MCF 10A (cell line): Measurements from ENCODE around the gene TBXAS1. TPM values are rescaled to one million over a fixed set of nuclear protein-coding genes. Genes with fewer than 3 reads are reported as not detected.

Source experiments
- BruUV-seq: library from RNA; stranded (reverse); fragments of 400-500 nt; replicated peaks from 2 replicates; lab custom pipeline; 2021; lab: Mats Ljungman, UMichigan
- CTCF ChIA-PET: fragments of 300-600 bp; sonication (Branson Sonifier 250); formaldehyde crosslinking; extraction: SDS; loops from one replicate; lab custom pipeline; 2021; ENCODE audit warnings: antibody characterized with exemption, inconsistent platforms; lab: Yijun Ruan, JAX
- POLR2A ChIA-PET: fragments of 300-600, 350-650 bp; sonication (Branson Sonifier 250); formaldehyde crosslinking; extraction: SDS; loops from one replicate; lab custom pipeline; 2020; ENCODE audit warnings: antibody characterized with exemption, inconsistent platforms; lab: Yijun Ruan, JAX
- DNase-seq: peaks from one replicate; pipeline ENCODE4 v3.0.0-alpha.2; 2018; ENCODE audit not compliant: unreplicated experiment
- H3K27ac Mint-ChIP-seq: one replicate; pipeline ENCODE4 v1.8.0; 2022; ENCODE audit warnings: mild to moderate bottlenecking, low read depth, mixed read lengths; ENCODE audit not compliant: unreplicated experiment
- H3K27me3 Mint-ChIP-seq: one replicate; pipeline ENCODE4 v1.8.0; 2022; ENCODE audit warnings: mixed read lengths; ENCODE audit not compliant: insufficient read depth, unreplicated experiment
- H3K36me3 Mint-ChIP-seq: one replicate; pipeline ENCODE4 v1.8.0; 2022; ENCODE audit warnings: mild to moderate bottlenecking, moderate library complexity, mixed read lengths; ENCODE audit not compliant: insufficient read depth, unreplicated experiment
- H3K4me1 Mint-ChIP-seq: one replicate; pipeline ENCODE4 v1.8.0; 2022; ENCODE audit warnings: mixed read lengths; ENCODE audit not compliant: insufficient read depth, unreplicated experiment
- H3K4me3 Mint-ChIP-seq: one replicate; pipeline ENCODE4 v1.8.0; 2022; ENCODE audit warnings: mild to moderate bottlenecking, moderate library complexity, mixed read lengths; ENCODE audit not compliant: unreplicated experiment
- H3K9me3 Mint-ChIP-seq: one replicate; pipeline ENCODE4 v1.8.0; 2022; ENCODE audit warnings: mixed read lengths; ENCODE audit not compliant: unreplicated experiment
- CTCF ChIP-seq: fragments of 200-600 bp; IDR thresholded peaks from one replicate; pipeline ENCODE4 v1.8.0; 2022; ENCODE audit warnings: antibody characterized with exemption, mild to moderate bottlenecking; ENCODE audit not compliant: unreplicated experiment
- intact Hi-C: fragments of 100-400 bp; cut with micrococcal nuclease; formaldehyde crosslinking; loops from 2 replicates; pipeline ENCODE4 v1.14.1; 2022
- total RNA-seq: library from RNA; stranded (reverse); gene quantifications from 2 replicates; pipeline ENCODE4 v1.2.3, GENCODE V29; 2022

The TBXAS1 gene
- total RNA-seq, 1 experiment from 2014 or later, result 1.5 TPM

DNA sequence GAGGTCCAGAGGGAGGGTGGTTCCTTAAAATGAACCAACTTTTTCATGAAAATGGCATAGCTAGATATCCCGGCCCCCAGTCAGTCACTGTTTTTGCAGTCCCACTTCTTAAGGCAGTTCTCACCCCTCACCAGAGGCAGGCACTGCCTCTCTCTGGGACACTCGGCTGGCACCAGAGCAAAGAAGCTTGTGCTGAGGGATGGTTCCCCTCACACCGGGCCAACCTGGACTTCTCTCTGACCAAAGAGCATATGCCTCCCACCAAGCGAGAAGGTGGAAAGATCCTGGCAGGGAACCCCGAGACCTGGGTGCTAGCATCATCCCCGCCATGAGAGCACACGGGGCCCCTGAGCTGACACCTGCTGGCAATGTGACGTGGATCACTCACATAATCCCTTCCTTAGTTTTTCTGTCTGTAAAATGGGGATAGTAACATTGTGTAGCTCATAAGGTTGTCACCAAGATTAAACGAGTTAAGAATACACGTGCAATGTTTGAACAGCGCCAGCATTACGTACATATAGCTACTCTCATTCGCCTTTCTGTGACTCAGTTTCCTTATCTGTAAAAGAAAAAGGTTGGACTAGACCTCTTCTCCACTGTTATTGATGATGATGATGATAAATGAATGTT lies 145.2 kb downstream of the TBXAS1 start:
- no peaks in the 10 kb centered on the region for H3K4me1 Mint-ChIP-seq
- no TSS peak for BruUV-seq
- no peak for TF ChIP-seq CTCF
- CTCF ChIA-PET, result interaction anchor here (0.6 to 1.0 kb wide), 4 partner anchors 27 to 219 kb away, joined by 3 to 6 read pairs (median 3); no protein-coding TSS in a partner anchor
- no peaks in the 10 kb centered on the region for H3K27me3 Mint-ChIP-seq
- POLR2A ChIA-PET, result no interaction called here
- H3K9me3 Mint-ChIP-seq, result no peaks in the 10 kb centered on the region
- no peaks in the 10 kb centered on the region for H3K36me3 Mint-ChIP-seq
- no peak for DNase-seq
- H3K4me3 Mint-ChIP-seq, result no peak overlapping the region
- no peak overlapping the region for H3K27ac Mint-ChIP-seq
- intact Hi-C loops, result no loop called here

GRCh38 chr7:139976055-139976837 lies 147.2 kb downstream of the TBXAS1 start:
- Mint-ChIP-seq H3K27me3 (no peaks in the 10 kb centered on the region), H3K9me3 (no peaks in the 10 kb centered on the region), H3K36me3 (no peaks in the 10 kb centered on the region), H3K4me1 (no peaks in the 10 kb centered on the region), H3K27ac (no peak overlapping the region), H3K4me3 (no peak overlapping the region)
- DNase-seq, result no peak
- intact Hi-C loops, result no loop called here
- BruUV-seq, result no TSS peak
- POLR2A ChIA-PET, result interaction anchor here (0.9 kb wide), 1 partner anchor 151 kb away, joined by 3 read pairs; no protein-coding TSS in a partner anchor
- TF ChIP-seq CTCF, result no peak
- CTCF ChIA-PET, result interaction anchor here (1.1 kb wide), 1 partner anchor 330 kb away, joined by 3 read pairs; no protein-coding TSS in a partner anchor

DNA sequence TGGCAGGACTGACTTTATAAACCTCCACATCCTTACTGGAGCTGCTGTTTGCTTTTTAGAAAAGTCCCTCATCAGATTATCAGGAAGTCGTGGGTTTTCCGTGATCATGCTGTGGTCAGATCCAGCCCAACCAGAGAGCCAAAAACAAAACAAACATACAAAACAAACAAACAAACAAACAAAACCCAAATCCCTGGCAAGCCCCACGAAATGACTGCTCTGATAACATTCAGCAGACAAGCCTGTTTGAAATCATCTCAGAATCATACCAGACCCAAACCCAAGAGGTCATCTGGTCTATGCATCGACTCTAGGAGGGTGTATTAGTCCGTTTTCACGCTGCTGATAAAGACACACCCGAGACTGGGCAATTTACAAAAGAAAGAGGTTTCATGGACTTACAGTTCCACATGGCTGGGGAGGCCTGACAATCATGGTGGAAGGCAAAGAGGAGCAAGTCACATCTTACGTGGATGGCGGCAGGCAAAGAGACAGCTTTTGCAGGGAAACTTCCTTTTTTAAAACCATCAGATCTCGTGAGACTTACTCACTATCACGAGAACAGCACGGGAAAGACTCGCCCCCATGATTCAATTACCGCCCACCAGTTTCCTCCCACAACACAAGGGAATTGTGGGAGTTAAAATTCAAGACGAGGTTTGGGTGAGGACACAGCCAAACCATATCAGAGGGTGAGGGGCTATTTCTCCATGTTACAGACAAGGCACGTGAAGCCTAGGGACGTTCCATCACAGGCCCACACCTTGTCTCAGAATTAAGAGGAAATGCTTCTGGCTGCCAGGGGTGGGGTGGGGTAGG lies 148.0 kb downstream of the TBXAS1 start:
- Mint-ChIP-seq H3K27me3 (no peaks in the 10 kb centered on the region), H3K9me3 (no peaks in the 10 kb centered on the region), H3K4me3 (no peak overlapping the region), H3K36me3 (no peaks in the 10 kb centered on the region), H3K4me1 (no peaks in the 10 kb centered on the region), H3K27ac (no peak overlapping the region)
- ChIA-PET CTCF (no interaction called here), POLR2A (interaction anchor here (0.9 kb wide), 1 partner anchor 151 kb away, joined by 3 read pairs; no protein-coding TSS in a partner anchor)
- no TSS peak for BruUV-seq
- no peak for DNase-seq
- intact Hi-C loops, result no loop called here
- no peak for TF ChIP-seq CTCF

- H3K9me3 Mint-ChIP-seq, result no peaks in the 10 kb centered on the region
- intact Hi-C loops, result no loop called here
- no peaks in the 10 kb centered on the region for H3K4me1 Mint-ChIP-seq
- BruUV-seq, result no TSS peak
- CTCF ChIA-PET, result no interaction called here
- POLR2A ChIA-PET, result no interaction called here
- no peak overlapping the region for H3K27ac Mint-ChIP-seq
- no peaks in the 10 kb centered on the region for H3K36me3 Mint-ChIP-seq
- no peak for TF ChIP-seq CTCF
- no peak overlapping the region for H3K4me3 Mint-ChIP-seq
- H3K27me3 Mint-ChIP-seq, result peaks cover 28% of the 10 kb centered on the region
- DNase-seq, result no peak
Observed at GRCh38 chr7:139981511-139981895, 152.4 kb downstream of the TBXAS1 start.
